K562 (cell line): ENCODE results near the gene DDX41. TPM values are rescaled to one million over a fixed set of nuclear protein-coding genes. Genes with fewer than 3 reads are reported as not detected.

Experiments
- CBFA2T3 ChIP-seq: fragments of 450-650 bp; IDR thresholded peaks from 2 replicates; pipeline ENCODE4 v1.6.1; 2017
- FOXM1 ChIP-seq, 2 experiments: fragments of 450-650 bp in 1 of 2; sonication (generic) in 1 of 2; formaldehyde crosslinking in 1 of 2; IDR thresholded peaks; 2 replicates each; pipeline versions ENCODE4 v1.6.1 to v1.9.0; 2017 to 2022; ENCODE audit warnings: low read depth in 2 of 2, mild to moderate bottlenecking in 2 of 2, missing genetic modification reagents in 1 of 2, moderate library complexity in 1 of 2
- HMGN3 ChIP-seq: IDR thresholded peaks from 2 replicates; pipeline ENCODE4 v1.6.1; 2011; ENCODE audit warnings: borderline replicate concordance, low read depth, mild to moderate bottlenecking, mixed read lengths, low read length; ENCODE audit not compliant: insufficient read length; ENCODE audit errors: extremely low read depth
- MYC ChIP-seq, 2 experiments: fragments of 250-450 bp in 1 of 2; sonication (Bioruptor Pico) in 1 of 2; IDR thresholded peaks; 2 replicates each; pipeline versions ENCODE4 v1.5.1 to v1.6.1; 2012 to 2021; ENCODE audit warnings: low read depth in 2 of 2, borderline replicate concordance in 1 of 2, improper control_type of control experiment in 1 of 2, low read length in 1 of 2, mild to moderate bottlenecking in 1 of 2, moderate library complexity in 1 of 2
- RCOR1 ChIP-seq, 2 experiments: IDR thresholded peaks; 2 replicates each; pipeline ENCODE4 v1.6.1; 2012; ENCODE audit warnings: low read depth in 2 of 2, low read length in 2 of 2, borderline replicate concordance in 1 of 2, improper control_type of control experiment in 1 of 2
- SMARCE1 ChIP-seq: fragments of 450-650 bp; IDR thresholded peaks from 2 replicates; pipeline ENCODE4 v1.7.1; 2016; ENCODE audit warnings: mild to moderate bottlenecking
- SP2 ChIP-seq: IDR thresholded peaks from 2 replicates; pipeline ENCODE4 v1.6.1; 2011; ENCODE audit warnings: mild to moderate bottlenecking, low read depth, low read length, moderate library complexity; ENCODE audit not compliant: poor library complexity, severe bottlenecking; ENCODE audit errors: extremely low read depth
- SPI1 ChIP-seq: IDR thresholded peaks from 2 replicates; pipeline ENCODE4 v1.6.1; 2011; ENCODE audit warnings: low read depth, low read length, control low read depth, borderline replicate concordance
- TAL1 ChIP-seq: fragments of 450-650 bp; IDR thresholded peaks from 2 replicates; pipeline ENCODE4 v1.6.1; 2016; ENCODE audit warnings: mild to moderate bottlenecking
- WHSC1 ChIP-seq: IDR thresholded peaks from one replicate; pipeline ENCODE4 v1.6.1; 2012; ENCODE audit warnings: low read length, control low read depth, inconsistent platforms
- polyA plus RNA-seq, 8 experiments: library from polyadenylated mRNA; depleted of rRNA in 4 of 8; stranded (reverse) in 5 of 8; unstranded in 3 of 8; fragments of >200 nt; fragmentation: Nextera tagmentation in 2 of 8; fragmentation: Illumina TruSeq in 1 of 8; extraction: Ambion mirVana in 2 of 8; extraction: Trizol in 1 of 8; gene quantifications; 2 replicates each; pipeline versions ENCODE4 v1.2.1 to v1.2.3, GENCODE V29; 2011 to 2014; ENCODE audit warnings: inconsistent platforms in 1 of 8, missing spikeins in 1 of 8
- total RNA-seq, 7 experiments: library from RNA; depleted of rRNA in 6 of 7; stranded (reverse); fragments of >200 nt in 6 of 7; fragmentation: Illumina TruSeq in 2 of 7; extraction: Trizol in 2 of 7; gene quantifications; 2 replicates each; pipeline versions ENCODE4 v1.2.1 to v1.2.3, GENCODE V29; 2011 to 2021; ENCODE audit warnings: low replicate concordance in 1 of 7
- TF ChIP-seq, protein P1 (sequence below): fragments of 150-350 bp; IDR thresholded peaks from 2 replicates; pipeline ENCODE4 v1.6.1; 2014; ENCODE audit warnings: low read depth, mild to moderate bottlenecking, low read length, borderline replicate concordance
- TF ChIP-seq, protein P2 (sequence below), 2 experiments: fragments of 450-650 bp in 1 of 2; sonication (generic) in 1 of 2; formaldehyde crosslinking; conservative IDR thresholded peaks; 2 replicates each; pipeline versions ENCODE4 v1.4.0 to v1.8.1; 2020 to 2022; ENCODE audit warnings: mild to moderate bottlenecking in 1 of 2, missing genetic modification reagents in 1 of 2
- TF ChIP-seq, protein P3 (sequence below): fragments of 450-650 bp; conservative IDR thresholded peaks from 2 replicates; pipeline ENCODE4 v1.6.1; 2016; ENCODE audit warnings: missing genetic modification characterization, low read depth, mild to moderate bottlenecking, missing compliant biosample characterization, moderate library complexity
- TF ChIP-seq, protein P4 (sequence below), 2 experiments: IDR thresholded peaks; 2 replicates each; pipeline ENCODE4 v1.6.1; 2011; ENCODE audit warnings: borderline replicate concordance in 1 of 2, control low read depth in 1 of 2, low read depth in 1 of 2, low read length in 1 of 2, mild to moderate bottlenecking in 1 of 2, mixed read lengths in 1 of 2, moderate library complexity in 1 of 2; ENCODE audit not compliant: insufficient read depth in 1 of 2, insufficient read length in 1 of 2, poor library complexity in 1 of 2, severe bottlenecking in 1 of 2; ENCODE audit errors: extremely low read depth in 1 of 2
- TF ChIP-seq, protein P5 (sequence below): fragments of 450-650 bp; IDR thresholded peaks from 2 replicates; pipeline ENCODE4 v1.6.1; 2017; ENCODE audit warnings: antibody characterized with exemption, mild to moderate bottlenecking

The DDX41 gene
- total and polyA plus RNA-seq, 9 of the 15 experiments (the other 6 are each of a cell fraction or from before 2014, with no cell fraction given): 38.2 to 284 (median 116) TPM

DNA sequence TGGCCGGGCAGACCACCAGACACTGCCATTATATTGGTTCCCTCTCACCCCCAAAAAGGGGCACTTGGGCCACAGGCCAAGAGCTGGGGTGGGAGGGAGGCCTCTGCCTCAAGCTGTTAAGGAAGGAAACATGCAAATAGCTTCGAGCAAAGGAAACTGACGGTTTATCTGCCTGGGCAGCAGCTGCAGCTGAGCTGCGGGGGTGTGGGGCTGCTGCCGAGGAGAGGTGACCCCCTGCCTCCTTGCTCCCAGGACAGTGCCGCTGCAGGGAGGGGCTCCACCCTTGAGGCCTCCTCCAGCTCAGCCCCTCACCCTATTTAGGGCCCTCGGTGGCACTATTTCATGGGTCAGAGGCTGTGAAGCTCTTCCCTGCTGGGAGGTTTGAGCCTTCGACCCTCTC lies 7.9 kb downstream of the DDX41 start (continued):
- TF ChIP-seq, protein P1, sequence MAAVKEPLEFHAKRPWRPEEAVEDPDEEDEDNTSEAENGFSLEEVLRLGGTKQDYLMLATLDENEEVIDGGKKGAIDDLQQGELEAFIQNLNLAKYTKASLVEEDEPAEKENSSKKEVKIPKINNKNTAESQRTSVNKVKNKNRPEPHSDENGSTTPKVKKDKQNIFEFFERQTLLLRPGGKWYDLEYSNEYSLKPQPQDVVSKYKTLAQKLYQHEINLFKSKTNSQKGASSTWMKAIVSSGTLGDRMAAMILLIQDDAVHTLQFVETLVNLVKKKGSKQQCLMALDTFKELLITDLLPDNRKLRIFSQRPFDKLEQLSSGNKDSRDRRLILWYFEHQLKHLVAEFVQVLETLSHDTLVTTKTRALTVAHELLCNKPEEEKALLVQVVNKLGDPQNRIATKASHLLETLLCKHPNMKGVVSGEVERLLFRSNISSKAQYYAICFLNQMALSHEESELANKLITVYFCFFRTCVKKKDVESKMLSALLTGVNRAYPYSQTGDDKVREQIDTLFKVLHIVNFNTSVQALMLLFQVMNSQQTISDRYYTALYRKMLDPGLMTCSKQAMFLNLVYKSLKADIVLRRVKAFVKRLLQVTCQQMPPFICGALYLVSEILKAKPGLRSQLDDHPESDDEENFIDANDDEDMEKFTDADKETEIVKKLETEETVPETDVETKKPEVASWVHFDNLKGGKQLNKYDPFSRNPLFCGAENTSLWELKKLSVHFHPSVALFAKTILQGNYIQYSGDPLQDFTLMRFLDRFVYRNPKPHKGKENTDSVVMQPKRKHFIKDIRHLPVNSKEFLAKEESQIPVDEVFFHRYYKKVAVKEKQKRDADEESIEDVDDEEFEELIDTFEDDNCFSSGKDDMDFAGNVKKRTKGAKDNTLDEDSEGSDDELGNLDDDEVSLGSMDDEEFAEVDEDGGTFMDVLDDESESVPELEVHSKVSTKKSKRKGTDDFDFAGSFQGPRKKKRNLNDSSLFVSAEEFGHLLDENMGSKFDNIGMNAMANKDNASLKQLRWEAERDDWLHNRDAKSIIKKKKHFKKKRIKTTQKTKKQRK: no peak
- TF ChIP-seq HMGN3: peak; percentile 38
- TF ChIP-seq SPI1: no peak
- TF ChIP-seq, protein P2, sequence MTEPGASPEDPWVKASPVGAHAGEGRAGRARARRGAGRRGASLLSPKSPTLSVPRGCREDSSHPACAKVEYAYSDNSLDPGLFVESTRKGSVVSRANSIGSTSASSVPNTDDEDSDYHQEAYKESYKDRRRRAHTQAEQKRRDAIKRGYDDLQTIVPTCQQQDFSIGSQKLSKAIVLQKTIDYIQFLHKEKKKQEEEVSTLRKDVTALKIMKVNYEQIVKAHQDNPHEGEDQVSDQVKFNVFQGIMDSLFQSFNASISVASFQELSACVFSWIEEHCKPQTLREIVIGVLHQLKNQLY (CRISPR knock-in tag; conservative IDR thresholded peaks at IDR 0.05): no peak
- peak; percentile 94 for TF ChIP-seq CBFA2T3
- TF ChIP-seq, protein P3, sequence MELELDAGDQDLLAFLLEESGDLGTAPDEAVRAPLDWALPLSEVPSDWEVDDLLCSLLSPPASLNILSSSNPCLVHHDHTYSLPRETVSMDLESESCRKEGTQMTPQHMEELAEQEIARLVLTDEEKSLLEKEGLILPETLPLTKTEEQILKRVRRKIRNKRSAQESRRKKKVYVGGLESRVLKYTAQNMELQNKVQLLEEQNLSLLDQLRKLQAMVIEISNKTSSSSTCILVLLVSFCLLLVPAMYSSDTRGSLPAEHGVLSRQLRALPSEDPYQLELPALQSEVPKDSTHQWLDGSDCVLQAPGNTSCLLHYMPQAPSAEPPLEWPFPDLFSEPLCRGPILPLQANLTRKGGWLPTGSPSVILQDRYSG (tag): no peak
- TF ChIP-seq, protein P4, sequence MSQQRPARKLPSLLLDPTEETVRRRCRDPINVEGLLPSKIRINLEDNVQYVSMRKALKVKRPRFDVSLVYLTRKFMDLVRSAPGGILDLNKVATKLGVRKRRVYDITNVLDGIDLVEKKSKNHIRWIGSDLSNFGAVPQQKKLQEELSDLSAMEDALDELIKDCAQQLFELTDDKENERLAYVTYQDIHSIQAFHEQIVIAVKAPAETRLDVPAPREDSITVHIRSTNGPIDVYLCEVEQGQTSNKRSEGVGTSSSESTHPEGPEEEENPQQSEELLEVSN (IDR thresholded peaks at IDR 0.05; ENCODE audit: borderline replicate concordance in 1 of 2, extremely low read depth in 1 of 2, insufficient read depth in 1 of 2, insufficient read length in 1 of 2, low read depth in 1 of 2, low read length in 1 of 2, poor library complexity in 1 of 2, severe bottlenecking in 1 of 2): peak in 1 of 2 experiments; percentile 41
- no peak for TF ChIP-seq SP2
- peak in 1 of 2 experiments; percentile 15; a peak in 1 of 4 replicates for TF ChIP-seq RCOR1 (IDR thresholded peaks at IDR 0.05; ENCODE audit: borderline replicate concordance in 1 of 2, low read depth in 2 of 2, low read length in 2 of 2)
- TF ChIP-seq, protein P5, sequence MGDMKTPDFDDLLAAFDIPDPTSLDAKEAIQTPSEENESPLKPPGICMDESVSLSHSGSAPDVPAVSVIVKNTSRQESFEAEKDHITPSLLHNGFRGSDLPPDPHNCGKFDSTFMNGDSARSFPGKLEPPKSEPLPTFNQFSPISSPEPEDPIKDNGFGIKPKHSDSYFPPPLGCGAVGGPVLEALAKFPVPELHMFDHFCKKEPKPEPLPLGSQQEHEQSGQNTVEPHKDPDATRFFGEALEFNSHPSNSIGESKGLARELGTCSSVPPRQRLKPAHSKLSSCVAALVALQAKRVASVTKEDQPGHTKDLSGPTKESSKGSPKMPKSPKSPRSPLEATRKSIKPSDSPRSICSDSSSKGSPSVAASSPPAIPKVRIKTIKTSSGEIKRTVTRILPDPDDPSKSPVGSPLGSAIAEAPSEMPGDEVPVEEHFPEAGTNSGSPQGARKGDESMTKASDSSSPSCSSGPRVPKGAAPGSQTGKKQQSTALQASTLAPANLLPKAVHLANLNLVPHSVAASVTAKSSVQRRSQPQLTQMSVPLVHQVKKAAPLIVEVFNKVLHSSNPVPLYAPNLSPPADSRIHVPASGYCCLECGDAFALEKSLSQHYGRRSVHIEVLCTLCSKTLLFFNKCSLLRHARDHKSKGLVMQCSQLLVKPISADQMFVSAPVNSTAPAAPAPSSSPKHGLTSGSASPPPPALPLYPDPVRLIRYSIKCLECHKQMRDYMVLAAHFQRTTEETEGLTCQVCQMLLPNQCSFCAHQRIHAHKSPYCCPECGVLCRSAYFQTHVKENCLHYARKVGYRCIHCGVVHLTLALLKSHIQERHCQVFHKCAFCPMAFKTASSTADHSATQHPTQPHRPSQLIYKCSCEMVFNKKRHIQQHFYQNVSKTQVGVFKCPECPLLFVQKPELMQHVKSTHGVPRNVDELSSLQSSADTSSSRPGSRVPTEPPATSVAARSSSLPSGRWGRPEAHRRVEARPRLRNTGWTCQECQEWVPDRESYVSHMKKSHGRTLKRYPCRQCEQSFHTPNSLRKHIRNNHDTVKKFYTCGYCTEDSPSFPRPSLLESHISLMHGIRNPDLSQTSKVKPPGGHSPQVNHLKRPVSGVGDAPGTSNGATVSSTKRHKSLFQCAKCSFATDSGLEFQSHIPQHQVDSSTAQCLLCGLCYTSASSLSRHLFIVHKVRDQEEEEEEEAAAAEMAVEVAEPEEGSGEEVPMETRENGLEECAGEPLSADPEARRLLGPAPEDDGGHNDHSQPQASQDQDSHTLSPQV: peak; percentile 21
- TF ChIP-seq TAL1: peak; percentile 79
- no peak for TF ChIP-seq MYC (IDR thresholded peaks at IDR 0.05; ENCODE audit: low read depth, low read length)
- TF ChIP-seq MYC (CRISPR knock-in tag; IDR thresholded peaks at IDR 0.05; ENCODE audit: borderline replicate concordance, low read depth): no peak
- peak; percentile 58; the same call in 1 of the 2 replicates for TF ChIP-seq SMARCE1
- TF ChIP-seq WHSC1: no peak
- peak; percentile 36; the same call in 1 of the 2 replicates for TF ChIP-seq FOXM1 (IDR thresholded peaks at IDR 0.05; ENCODE audit: low read depth)
- no peak for TF ChIP-seq FOXM1 (CRISPR knock-in tag; IDR thresholded peaks at IDR 0.05; ENCODE audit: low read depth)
